H54 (cell line): ENCODE data around the gene GTSE1.

ENCODE experiments used
- DNase-seq: peaks from one replicate; pipeline ENCODE4 v3.0.0; 2011; ENCODE audit warnings: low spot score, mixed read lengths; ENCODE audit not compliant: insufficient read length
- FAIRE-seq: peaks from 3 replicates; lab custom pipeline; 2011; peaks lifted over from hg19 to GRCh38; lab: Jason Lieb, UNC
- POLR2A ChIP-seq: IDR thresholded peaks from 2 replicates; pipeline ENCODE4 v1.6.1; 2011; ENCODE audit warnings: low read depth, mild to moderate bottlenecking, low read length

The GTSE1 gene

DNA sequence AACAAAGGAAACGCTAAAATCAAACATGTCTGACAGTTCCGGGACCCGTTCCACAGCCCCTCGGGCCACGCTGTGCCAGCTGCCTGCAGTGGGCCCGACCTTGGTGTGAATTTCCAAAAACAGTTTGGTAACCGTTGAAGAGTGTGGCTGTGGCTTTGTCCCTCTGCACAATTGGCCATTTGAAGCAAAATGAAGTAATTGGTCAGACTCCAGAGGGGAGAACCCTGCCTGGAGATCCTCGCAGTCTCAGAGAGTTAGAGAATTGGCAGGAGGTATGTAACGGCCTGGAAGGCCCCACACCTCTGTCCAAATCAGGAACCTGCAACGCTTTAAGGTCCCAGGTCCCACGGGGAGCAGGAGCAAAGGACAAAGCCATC, 65.1 kb downstream of the GTSE1 start:
- TF ChIP-seq POLR2A: no peak
- DNase-seq (no peak), FAIRE-seq (no peak)

DNA sequence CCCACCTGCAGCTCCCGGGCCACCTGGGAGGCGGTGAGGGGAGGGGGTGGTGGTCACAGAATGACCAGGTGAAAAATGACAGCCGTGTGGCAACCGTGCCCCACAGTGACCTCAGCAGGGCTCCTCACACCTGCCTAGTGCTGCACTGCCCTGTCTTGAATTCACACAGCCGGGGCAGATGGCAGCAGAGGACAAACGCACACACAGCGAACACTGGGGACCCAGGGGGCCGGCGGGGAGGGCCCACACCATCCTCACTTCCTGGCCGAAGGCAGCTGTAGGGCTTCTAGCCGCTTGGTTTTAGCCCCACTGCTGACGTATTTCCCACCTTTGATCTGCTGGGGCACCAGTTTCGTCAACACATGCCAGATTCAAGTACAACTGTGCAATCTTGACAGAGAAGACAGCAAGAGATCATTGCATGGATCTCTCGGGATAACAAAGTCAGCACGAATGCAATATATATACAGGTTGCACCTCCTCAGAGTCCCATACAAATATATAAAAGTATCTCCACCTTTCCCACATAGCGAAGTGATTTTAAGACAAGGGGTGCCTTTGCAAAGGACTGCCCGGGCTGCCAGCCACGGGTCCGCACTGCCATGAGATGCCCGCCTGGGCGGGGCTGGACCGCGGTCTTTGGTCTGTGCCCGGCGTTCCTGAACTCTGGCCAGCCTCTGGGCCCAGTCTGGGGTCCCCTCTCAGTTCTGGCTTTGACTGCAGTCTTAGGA, 65.7 kb downstream of the GTSE1 start:
- no peak for TF ChIP-seq POLR2A
- FAIRE-seq (no peak), DNase-seq (no peak)

DNA sequence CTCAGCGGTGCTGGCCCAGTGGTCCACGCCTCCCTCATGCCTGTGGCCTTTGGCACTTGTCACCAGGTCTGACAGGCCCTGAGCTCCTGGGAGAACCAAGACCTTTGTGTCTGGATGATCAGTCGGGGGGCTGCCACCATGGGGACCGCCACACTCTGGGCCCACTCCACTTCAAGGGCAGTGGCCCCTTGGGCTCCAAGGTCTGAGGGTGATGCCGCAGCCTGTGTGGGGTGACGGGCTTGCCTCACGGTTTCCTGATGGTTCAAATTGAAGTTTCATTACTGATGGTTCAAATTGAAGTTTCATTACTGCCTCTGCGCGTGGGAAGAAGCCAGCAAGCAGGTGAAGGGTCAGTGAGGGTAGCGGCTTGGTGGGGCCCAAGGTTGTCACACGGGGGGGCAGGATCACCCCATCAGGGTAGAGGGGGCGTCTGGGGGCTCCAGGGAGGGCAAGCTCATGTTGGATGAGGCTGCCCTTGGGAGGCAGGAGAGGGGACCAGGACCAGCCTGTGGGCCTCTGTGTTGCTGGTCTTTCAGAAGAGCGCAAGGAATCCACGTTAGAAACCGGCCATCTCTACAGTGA, 66.4 kb downstream of the GTSE1 start:
- no peak for DNase-seq
- no peak for FAIRE-seq
- no peak for TF ChIP-seq POLR2A

DNA sequence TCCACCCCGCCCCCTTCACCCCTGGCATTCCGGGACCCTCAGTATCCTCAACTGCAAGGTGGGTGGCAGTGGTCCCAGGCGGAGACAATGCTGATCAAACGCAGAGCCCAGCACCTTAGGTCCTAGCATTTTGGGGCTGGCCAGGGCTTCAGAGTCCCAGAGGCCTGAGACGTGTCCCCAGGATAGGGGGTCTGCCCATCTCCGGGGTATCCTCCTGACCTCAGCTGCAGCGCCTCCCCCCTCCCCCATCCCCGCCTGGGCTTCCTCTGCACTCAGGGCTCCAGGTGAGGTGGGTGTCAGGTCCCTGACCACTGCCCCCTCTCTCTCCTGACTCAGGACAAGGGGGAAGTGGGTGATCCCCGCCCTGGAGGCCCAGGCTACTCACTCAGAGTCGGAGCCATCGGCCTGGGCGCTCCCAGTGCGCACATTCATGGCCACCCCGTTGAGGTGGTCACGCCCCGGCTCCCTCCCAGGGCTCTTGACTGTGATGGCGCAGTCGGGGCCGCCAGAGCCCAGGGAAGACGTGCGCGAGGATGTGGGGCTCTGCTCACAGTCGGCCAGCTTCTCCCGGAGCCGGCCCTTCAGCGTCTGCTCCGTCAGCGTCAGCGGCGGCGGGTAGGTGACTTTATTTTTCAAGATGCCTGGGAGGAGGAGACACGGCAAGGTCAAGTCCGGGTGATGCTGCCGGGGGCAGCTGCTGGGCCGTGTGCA, 67.1 kb downstream of the GTSE1 start:
- FAIRE-seq (no peak), DNase-seq (no peak)
- TF ChIP-seq POLR2A: no peak

DNA sequence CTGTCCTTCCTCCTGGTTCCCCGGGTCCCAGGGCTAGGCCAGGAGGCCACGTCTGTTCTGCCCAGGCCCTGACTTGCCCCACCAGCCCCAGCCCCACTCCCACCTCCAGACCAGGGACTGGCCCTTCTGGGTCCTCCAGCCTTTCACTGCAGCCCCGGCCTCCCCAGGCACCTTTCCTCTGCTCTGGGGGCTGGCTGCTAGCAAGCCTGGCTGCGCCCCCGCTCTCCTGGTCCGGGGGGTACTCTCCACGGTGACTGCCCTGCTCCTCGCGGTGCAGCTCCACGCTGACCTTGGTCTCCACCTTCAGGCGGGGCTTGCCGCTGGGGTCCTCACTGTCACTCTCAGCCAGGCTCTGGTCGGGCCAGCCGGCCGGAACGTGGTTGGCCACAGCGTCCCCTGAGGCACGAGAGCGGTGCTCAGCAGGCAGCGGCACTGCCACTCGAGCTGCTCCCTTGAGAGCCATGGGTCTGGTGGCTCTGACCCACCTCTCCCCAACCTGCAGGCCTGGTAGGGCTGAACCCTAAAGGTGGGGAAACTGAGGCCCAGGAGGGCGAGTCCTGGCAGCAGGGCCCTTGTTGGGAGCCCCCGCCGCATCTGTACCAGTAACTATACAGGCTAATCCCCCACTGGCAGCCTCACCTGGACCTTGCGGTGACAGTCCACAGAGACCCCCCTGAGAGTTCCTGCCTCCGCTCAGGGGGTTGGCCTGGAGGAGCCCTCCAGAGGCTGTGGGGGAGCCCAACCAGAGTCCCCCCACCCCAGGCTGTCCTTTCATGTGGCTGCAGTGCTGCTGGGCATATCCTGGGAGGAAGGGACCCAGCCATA, 67.9 kb downstream of the GTSE1 start:
- FAIRE-seq: no peak
- no peak for DNase-seq
- TF ChIP-seq POLR2A: no peak

DNA sequence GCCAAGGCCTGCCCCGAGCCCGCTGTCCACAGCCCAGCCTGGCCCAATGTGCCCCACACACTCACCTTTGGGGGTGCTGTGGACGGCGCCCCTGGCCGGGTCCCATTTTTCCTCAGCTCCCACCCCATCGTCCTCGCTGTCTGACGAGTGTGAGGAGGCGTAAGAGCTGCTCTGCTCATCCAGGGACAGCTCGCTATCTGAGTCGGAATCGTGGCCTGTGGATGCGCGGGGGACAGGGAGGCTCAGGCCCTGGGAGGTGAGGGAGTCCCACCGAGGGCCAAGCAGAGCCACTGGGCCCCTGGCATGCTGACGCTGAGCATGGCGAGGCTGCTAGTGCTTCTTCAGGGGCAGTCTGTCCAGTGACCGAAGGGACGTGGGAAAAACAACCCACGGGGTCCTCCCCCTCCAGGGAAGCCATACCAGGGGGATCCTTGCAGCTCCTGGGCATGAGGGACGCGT, 68.5 kb downstream of the GTSE1 start:
- DNase-seq (no peak), FAIRE-seq (no peak)
- no peak for TF ChIP-seq POLR2A

DNA sequence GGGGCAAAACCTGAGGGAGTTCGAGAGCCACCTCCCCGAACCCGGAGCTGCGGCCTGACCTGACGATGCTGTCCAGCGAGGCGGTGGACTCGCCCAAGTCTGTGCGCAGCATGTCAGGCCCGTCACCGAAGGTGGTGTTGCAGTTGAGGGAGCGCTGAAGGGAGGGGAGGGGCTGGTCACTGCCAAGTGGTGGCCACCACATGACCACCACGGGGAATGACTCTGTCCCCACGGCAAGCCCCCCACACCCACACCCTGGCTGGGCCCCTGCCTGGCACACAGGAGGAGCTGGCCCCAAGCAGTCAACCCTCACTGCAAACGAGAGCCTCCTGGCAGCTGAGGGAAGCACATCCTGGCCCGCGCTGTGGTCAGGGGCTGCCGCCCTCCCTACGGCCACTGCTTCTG, 69.7 kb downstream of the GTSE1 start:
- FAIRE-seq: no peak
- TF ChIP-seq POLR2A: no peak
- no peak for DNase-seq

DNA sequence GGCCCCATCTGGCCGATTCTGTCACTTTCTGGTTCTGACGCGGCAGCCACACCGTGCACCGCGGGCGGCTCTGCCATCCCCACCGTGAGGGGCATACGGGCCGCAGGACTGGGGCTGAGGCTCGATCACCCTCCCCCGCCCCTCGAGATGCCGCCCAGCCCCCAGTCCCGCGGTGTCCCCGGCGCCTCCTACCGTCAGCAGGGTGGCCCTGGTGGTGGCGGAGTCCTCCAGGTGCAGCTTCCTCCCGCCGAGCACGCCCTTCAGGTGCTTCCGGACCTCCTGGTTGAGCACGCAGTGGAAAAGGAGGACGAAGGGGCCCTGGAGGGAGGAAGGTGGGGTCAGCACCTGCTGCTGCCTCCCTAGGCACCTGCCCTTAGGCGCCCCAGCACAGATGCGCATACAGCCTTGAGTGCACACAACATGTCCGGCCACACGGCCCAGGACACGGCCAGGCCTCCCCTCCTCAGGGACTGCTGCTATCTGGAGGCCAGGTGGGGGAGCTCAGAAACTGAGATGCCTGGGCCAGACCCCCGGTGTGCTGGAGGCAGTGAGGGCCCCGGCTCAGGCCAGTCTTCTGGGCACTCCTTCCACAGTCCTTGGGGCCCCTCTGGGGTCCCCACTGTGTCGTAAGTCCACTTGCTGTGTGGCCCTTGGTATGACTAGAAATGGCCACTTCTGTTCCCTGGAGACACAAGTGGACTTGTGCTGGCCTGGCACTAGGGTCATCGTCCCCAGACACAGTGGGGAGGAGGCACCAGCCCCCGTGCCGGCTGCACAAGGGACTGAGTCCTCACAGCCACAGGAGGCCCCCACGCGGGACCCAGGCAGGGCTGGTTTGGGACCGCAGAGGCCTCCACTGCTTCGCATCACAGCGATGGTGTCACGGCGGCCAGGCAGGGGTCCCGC, 70.4 kb downstream of the GTSE1 start:
- no peak for DNase-seq
- TF ChIP-seq POLR2A: no peak
- no peak for FAIRE-seq

DNA sequence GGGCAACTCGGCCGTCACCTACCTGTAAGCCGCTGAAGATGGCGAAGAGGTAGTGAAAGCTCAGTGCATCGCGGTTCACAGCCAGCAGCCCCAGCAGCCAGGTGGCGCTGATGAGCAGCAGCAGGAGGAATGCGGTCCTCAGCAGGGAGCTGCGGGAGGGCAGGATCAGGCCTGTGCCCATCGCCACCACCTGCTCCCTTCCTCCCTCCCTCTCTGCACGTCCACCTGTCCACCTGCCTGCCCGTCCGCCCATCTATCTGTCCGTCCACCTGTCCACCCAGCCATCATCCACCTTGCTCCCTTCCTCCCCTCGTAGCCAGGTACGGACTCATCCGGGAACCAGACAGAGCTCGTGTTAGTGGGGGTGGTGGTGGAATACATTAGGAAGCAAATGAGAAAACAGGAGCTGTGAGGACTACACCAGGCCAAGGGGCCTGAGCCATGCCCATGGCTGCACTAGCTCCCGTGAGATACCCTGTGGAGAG, 71.1 kb downstream of the GTSE1 start:
- DNase-seq: peak; percentile 83
- FAIRE-seq: no peak
- no peak for TF ChIP-seq POLR2A

DNA sequence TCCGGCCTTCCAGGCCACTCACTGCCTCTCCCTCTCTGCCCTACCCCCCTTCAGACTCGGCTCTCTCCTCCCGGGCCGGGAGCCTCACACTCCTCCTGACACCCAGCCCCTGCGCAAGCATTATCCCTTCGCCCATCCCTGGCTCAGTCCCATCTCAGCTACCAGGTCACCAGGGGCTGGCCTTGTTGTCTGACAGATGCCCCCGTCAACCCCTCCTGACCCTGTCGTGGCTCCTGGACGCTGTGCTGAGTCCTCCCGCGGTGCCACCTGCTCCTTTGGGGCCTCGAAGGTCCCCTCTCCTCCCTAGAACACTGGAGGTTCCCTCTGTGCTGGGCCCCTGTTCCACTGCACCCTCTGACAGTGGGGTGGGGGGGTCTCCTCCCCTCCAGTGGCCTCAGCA, 71.8 kb downstream of the GTSE1 start:
- TF ChIP-seq POLR2A: no peak
- DNase-seq: no peak
- FAIRE-seq: no peak

DNA sequence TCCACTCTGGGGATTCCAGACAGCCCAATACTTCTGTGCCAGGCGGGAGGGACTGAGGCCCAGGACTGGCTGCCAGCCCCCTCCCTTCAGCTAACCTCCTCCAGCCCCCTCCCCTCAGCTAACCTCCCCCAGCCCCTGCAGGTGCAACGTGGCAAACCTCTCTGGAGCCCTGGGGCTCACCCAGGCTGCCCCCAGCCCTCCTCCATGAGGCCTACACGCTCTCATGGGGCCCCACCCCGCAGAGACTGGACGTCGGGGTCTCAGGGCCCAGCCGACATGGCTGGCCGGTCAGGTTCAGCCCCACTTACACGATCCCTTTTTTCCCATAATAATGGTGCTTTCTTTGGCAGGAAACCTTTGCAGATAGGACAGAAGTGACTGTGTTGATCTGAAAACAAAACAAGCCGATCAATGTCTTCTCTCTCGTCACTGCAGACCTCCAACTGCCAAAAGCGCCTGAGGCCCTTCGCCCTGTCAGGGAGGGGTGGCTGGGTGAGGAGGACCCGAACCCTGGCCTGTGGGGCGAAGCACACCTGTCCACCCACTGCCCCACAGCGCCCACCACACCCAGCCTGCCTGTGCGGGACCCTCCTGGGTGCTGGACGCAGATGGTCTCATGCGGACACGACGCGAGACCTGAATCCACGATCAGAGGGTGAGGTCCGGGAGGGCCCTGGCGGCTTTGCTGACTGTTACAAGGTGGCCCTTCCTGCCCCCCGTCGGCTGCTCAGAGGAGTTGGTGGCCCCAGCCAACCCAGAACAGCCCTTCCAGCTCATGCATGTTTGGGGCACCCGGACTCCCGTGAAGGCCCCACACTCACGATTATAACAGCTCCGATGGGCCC, 72.4 kb downstream of the GTSE1 start:
- FAIRE-seq (no peak), DNase-seq (no peak)
- TF ChIP-seq POLR2A: no peak
